Measurements from ENCODE around the gene BRD4.

- TF ChIP-seq POLR2AphosphoS5 (IDR thresholded peaks at IDR 0.05) (no peak), EZH2 (IDR thresholded peaks at IDR 0.05; ENCODE audit: borderline replicate concordance, insufficient read depth, low read length, poor library complexity, severe bottlenecking) (no peak), RAD21 (conservative IDR thresholded peaks at IDR 0.05) (no peak), SMC3 (conservative IDR thresholded peaks at IDR 0.05; ENCODE audit: poor library complexity) (no peak), TAF1 (IDR thresholded peaks at IDR 0.05; ENCODE audit: low read depth) (no peak), EP300 (conservative IDR thresholded peaks at IDR 0.05; ENCODE audit: poor library complexity, severe bottlenecking) (no peak), REST (IDR thresholded peaks at IDR 0.05; ENCODE audit: borderline replicate concordance) (no peak)
- TF ChIP-seq, protein P1, sequence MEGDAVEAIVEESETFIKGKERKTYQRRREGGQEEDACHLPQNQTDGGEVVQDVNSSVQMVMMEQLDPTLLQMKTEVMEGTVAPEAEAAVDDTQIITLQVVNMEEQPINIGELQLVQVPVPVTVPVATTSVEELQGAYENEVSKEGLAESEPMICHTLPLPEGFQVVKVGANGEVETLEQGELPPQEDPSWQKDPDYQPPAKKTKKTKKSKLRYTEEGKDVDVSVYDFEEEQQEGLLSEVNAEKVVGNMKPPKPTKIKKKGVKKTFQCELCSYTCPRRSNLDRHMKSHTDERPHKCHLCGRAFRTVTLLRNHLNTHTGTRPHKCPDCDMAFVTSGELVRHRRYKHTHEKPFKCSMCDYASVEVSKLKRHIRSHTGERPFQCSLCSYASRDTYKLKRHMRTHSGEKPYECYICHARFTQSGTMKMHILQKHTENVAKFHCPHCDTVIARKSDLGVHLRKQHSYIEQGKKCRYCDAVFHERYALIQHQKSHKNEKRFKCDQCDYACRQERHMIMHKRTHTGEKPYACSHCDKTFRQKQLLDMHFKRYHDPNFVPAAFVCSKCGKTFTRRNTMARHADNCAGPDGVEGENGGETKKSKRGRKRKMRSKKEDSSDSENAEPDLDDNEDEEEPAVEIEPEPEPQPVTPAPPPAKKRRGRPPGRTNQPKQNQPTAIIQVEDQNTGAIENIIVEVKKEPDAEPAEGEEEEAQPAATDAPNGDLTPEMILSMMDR (IDR thresholded peaks at IDR 0.05; ENCODE audit: poor library complexity, severe bottlenecking), result no peak
Measured at GRCh38 chr19:15374105-15374651, 41.8 kb upstream of the BRD4 start.

Data from neural cell (in vitro differentiated cells).